ENCODE data around the gene SNTA1. TPM values are rescaled to one million over a fixed set of nuclear protein-coding genes. Genes with fewer than 3 reads are reported as not detected.

SNTA1 gene
- total and polyA plus RNA-seq, 9 of the 15 experiments (the other 6 are each of a cell fraction or from before 2014, with no cell fraction given), result 1.2 to 40.8 (median 20.3) TPM

DNA sequence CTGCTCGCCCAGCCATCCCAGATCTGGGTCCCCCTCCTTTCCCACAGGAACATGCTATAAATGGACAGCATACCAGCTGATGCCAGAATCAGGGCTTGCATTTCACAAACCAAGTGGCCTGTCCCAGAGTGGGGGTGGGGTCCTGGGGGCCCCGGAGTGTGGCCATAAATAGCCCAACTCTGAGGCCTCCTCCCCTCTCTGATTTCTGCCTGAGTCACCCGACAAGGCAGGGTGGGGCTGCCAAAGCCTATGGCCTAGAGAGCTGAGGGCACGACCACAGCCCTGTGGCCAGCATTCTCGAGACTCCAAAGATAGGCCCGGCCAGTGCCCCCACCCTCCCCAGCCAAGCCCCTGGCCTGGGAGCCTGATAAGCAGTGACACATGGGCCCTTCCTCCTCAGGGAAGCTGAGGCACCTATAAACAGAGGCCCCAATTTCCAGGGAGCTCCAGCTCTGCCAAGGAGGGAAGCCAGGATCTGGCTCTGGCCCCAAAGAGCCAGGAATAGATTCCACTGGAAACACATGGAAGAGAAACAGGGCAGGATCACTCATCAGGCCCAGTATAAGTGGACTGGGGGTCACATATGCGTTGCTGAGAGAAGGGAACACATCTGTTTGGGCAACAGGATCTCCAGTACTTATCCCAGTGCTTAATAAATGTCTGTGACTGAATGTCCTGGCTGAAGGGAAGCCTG lies 20.3 kb downstream of the SNTA1 start (continued):
- TF ChIP-seq CREM (IDR thresholded peaks at IDR 0.05; ENCODE audit: low read depth) (peak; percentile 34; the same call in 1 of the 2 replicates), POLR2AphosphoS5 (IDR thresholded peaks at IDR 0.05; ENCODE audit: control insufficient read depth, insufficient read depth, low read depth, low read length) (peak; percentile 22; the same call in 1 of the 2 replicates), ADNP (tag; IDR thresholded peaks at IDR 0.05) (no peak), FOSL1 (tag; conservative IDR thresholded peaks at IDR 0.05) (peak; percentile 82), GATAD2A (IDR thresholded peaks at IDR 0.05) (0 out of 2 replicates have a peak, but pooled peaks have one; percentile 25), BHLHE40 (IDR thresholded peaks at IDR 0.05; ENCODE audit: low read length) (peak; percentile 76), ZNF316 (IDR thresholded peaks at IDR 0.05) (peak; percentile 29; the same call in 1 of the 2 replicates), HDAC2 (IDR thresholded peaks at IDR 0.05) (0 out of 2 replicates have a peak, but pooled peaks have one; percentile 38), SOX6 (IDR thresholded peaks at IDR 0.05) (0 out of 2 replicates have a peak, but pooled peaks have one; percentile 10), LEF1 (IDR thresholded peaks at IDR 0.05) (peak; percentile 37; the same call in 1 of the 2 replicates), MIER1 (IDR thresholded peaks at IDR 0.05; ENCODE audit: low read depth) (no peak), ZNF79 (CRISPR knock-in tag; IDR thresholded peaks at IDR 0.05; ENCODE audit: low read depth) (no peak), DPF2 (IDR thresholded peaks at IDR 0.05) (peak; percentile 72), MYNN (IDR thresholded peaks at IDR 0.05) (peak; percentile 83; the same call in 1 of the 2 replicates), MYNN (CRISPR knock-in tag; IDR thresholded peaks at IDR 0.05) (no peak), NCOA4 (IDR thresholded peaks at IDR 0.05; ENCODE audit: partially characterized antibody) (no peak), ZNF778 (CRISPR knock-in tag; IDR thresholded peaks at IDR 0.05) (no peak), MEF2A (IDR thresholded peaks at IDR 0.05; ENCODE audit: control insufficient read depth, low read depth, low read length) (peak; percentile 95; the same call in 1 of the 2 replicates), NFE2 (IDR thresholded peaks at IDR 0.05; ENCODE audit: low read depth) (peak; percentile 83), MEF2D (tag; conservative IDR thresholded peaks at IDR 0.05; ENCODE audit: low read depth) (peak; percentile 86), ZNF589 (CRISPR knock-in tag; IDR thresholded peaks at IDR 0.05; ENCODE audit: low read depth) (no peak)
- TF ChIP-seq, protein P1, sequence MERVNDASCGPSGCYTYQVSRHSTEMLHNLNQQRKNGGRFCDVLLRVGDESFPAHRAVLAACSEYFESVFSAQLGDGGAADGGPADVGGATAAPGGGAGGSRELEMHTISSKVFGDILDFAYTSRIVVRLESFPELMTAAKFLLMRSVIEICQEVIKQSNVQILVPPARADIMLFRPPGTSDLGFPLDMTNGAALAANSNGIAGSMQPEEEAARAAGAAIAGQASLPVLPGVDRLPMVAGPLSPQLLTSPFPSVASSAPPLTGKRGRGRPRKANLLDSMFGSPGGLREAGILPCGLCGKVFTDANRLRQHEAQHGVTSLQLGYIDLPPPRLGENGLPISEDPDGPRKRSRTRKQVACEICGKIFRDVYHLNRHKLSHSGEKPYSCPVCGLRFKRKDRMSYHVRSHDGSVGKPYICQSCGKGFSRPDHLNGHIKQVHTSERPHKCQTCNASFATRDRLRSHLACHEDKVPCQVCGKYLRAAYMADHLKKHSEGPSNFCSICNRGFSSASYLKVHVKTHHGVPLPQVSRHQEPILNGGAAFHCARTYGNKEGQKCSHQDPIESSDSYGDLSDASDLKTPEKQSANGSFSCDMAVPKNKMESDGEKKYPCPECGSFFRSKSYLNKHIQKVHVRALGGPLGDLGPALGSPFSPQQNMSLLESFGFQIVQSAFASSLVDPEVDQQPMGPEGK (CRISPR knock-in tag; IDR thresholded peaks at IDR 0.05; ENCODE audit: borderline replicate concordance), result no peak
- TF ChIP-seq, protein P2, sequence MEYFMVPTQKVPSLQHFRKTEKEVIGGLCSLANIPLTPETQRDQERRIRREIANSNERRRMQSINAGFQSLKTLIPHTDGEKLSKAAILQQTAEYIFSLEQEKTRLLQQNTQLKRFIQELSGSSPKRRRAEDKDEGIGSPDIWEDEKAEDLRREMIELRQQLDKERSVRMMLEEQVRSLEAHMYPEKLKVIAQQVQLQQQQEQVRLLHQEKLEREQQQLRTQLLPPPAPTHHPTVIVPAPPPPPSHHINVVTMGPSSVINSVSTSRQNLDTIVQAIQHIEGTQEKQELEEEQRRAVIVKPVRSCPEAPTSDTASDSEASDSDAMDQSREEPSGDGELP (CRISPR knock-in tag; IDR thresholded peaks at IDR 0.05; ENCODE audit: borderline replicate concordance), result peak; percentile 35; the same call in 1 of the 2 replicates
- TF ChIP-seq, protein P3, sequence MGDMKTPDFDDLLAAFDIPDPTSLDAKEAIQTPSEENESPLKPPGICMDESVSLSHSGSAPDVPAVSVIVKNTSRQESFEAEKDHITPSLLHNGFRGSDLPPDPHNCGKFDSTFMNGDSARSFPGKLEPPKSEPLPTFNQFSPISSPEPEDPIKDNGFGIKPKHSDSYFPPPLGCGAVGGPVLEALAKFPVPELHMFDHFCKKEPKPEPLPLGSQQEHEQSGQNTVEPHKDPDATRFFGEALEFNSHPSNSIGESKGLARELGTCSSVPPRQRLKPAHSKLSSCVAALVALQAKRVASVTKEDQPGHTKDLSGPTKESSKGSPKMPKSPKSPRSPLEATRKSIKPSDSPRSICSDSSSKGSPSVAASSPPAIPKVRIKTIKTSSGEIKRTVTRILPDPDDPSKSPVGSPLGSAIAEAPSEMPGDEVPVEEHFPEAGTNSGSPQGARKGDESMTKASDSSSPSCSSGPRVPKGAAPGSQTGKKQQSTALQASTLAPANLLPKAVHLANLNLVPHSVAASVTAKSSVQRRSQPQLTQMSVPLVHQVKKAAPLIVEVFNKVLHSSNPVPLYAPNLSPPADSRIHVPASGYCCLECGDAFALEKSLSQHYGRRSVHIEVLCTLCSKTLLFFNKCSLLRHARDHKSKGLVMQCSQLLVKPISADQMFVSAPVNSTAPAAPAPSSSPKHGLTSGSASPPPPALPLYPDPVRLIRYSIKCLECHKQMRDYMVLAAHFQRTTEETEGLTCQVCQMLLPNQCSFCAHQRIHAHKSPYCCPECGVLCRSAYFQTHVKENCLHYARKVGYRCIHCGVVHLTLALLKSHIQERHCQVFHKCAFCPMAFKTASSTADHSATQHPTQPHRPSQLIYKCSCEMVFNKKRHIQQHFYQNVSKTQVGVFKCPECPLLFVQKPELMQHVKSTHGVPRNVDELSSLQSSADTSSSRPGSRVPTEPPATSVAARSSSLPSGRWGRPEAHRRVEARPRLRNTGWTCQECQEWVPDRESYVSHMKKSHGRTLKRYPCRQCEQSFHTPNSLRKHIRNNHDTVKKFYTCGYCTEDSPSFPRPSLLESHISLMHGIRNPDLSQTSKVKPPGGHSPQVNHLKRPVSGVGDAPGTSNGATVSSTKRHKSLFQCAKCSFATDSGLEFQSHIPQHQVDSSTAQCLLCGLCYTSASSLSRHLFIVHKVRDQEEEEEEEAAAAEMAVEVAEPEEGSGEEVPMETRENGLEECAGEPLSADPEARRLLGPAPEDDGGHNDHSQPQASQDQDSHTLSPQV (IDR thresholded peaks at IDR 0.05), result peak; percentile 78
